ENCODE results near the gene NEIL3. TPM values are rescaled to one million over a fixed set of nuclear protein-coding genes. Genes with fewer than 3 reads are reported as not detected.

The NEIL3 gene
- total and polyA plus RNA-seq, 2 of the 8 experiments (the other 6 are each of a cell fraction or from before 2014, with no cell fraction given): 5.5 to 11.0 TPM

GRCh38 chr4:177386278-177386815 is 76.7 kb downstream of the NEIL3 start:
- no peak overlapping the region for H2AK5ac ChIP-seq (ENCODE audit: low read depth, low read length)
- no peak overlapping the region for H2BK12ac ChIP-seq (ENCODE audit: low read depth, low read length)
- no peak for DNase-seq (ENCODE audit: low read depth in 1 of 2, low spot score in 2 of 2)
- H2BK120ac ChIP-seq (replicated peaks; ENCODE audit: low read depth, low read length): no peak overlapping the region
- H3K4me2 ChIP-seq (ENCODE audit: insufficient read depth in 1 of 2, low read depth in 2 of 2, low read length in 2 of 2): no peak overlapping the region
- no peak overlapping the region for H3K4me3 ChIP-seq (ENCODE audit: extremely low read depth in 1 of 4, insufficient read depth in 2 of 4, low read depth in 3 of 4, low read length in 4 of 4)
- FAIRE-seq: no peak
- ChIA-PET POLR2A (ENCODE audit: partially characterized antibody) (no interaction called here), CTCF (ENCODE audit: partially characterized antibody) (no interaction called here)
- no peaks in the 10 kb centered on the region for H4K20me1 ChIP-seq (replicated peaks in 1 of 2; ENCODE audit: control insufficient read depth in 1 of 2, insufficient read depth in 2 of 2, low read length in 2 of 2)
- H4K8ac ChIP-seq (ENCODE audit: extremely low read depth, insufficient read depth, low read length): no peak overlapping the region
- no peak overlapping the region for H2BK5ac ChIP-seq (ENCODE audit: low read depth, low read length)
- no peak overlapping the region for H3K27ac ChIP-seq (ENCODE audit: low read depth, low read length)
- H4K91ac ChIP-seq (replicated peaks; ENCODE audit: insufficient read length, low read length): no peak overlapping the region
- H3K18ac ChIP-seq (ENCODE audit: extremely low read depth, low read length): no peak overlapping the region
- no peak overlapping the region for H3K4ac ChIP-seq (replicated peaks; ENCODE audit: insufficient read length, low read depth, low read length)
- no peaks in the 10 kb centered on the region for H3K36me3 ChIP-seq (ENCODE audit: control insufficient read depth in 2 of 4, insufficient read depth in 4 of 4, low read length in 3 of 4)
- H3K23me2 ChIP-seq (ENCODE audit: low read depth, low read length): no peaks in the 10 kb centered on the region
- no peak overlapping the region for H3K9ac ChIP-seq (replicated peaks in 1 of 4; ENCODE audit: extremely low read depth in 1 of 4, low read depth in 3 of 4, low read length in 3 of 4)
- WGBS, 2 experiments (ENCODE audit: extremely low coverage in 1 of 2, insufficient coverage in 1 of 2, insufficient read length in 1 of 2, insufficient replicate concordance in 2 of 2, low coverage in 1 of 2, low lambda C conversion rate in 2 of 2, missing lambda C conversion rate in 1 of 2): 96% methylated on average over 5 of the region's 5 CpGs; no CpG with 5 or more reads in 1 of the 2 experiments
- no peak overlapping the region for H2BK20ac ChIP-seq (ENCODE audit: low read length)
- H3K9me3 ChIP-seq (ENCODE audit: insufficient read depth in 2 of 2, low read depth in 1 of 2, low read length in 1 of 2): no peaks in the 10 kb centered on the region
- no peak overlapping the region for H3K56ac ChIP-seq (replicated peaks; ENCODE audit: insufficient read length, low read depth, low read length)
- no peaks in the 10 kb centered on the region for H3K79me1 ChIP-seq (ENCODE audit: low read depth, low read length)
- no peaks in the 10 kb centered on the region for H3K27me3 ChIP-seq (replicated peaks in 1 of 4; ENCODE audit: control insufficient read depth in 3 of 4, extremely low read depth in 1 of 4, insufficient read depth in 3 of 4, low read length in 3 of 4)
- no peak for TF ChIP-seq CTBP2 (IDR thresholded peaks at IDR 0.05; ENCODE audit: borderline replicate concordance, insufficient read depth, insufficient read length, low read length)
- no peak for TF ChIP-seq SUZ12 (IDR thresholded peaks at IDR 0.05; ENCODE audit: low read length)
- no peak overlapping the region for H3K23ac ChIP-seq (ENCODE audit: insufficient read length)
- H2BK15ac ChIP-seq (ENCODE audit: low read length): no peak overlapping the region
- H3K4me1 ChIP-seq (replicated peaks in 1 of 4; ENCODE audit: control insufficient read depth in 3 of 4, insufficient read depth in 4 of 4, low read length in 3 of 4): no peaks in the 10 kb centered on the region
- H3K79me2 ChIP-seq (ENCODE audit: control insufficient read depth in 1 of 2, insufficient read depth in 2 of 2, low read length in 2 of 2): no peaks in the 10 kb centered on the region
- H3K14ac ChIP-seq (ENCODE audit: insufficient read length): no peak overlapping the region
- no peak overlapping the region for H4K5ac ChIP-seq (ENCODE audit: insufficient read length, low read depth, low read length)
- no peak overlapping the region for H2AFZ ChIP-seq (ENCODE audit: low read length)

Measured in H1 (cell line).